GM23248 (cell line): Measurements from ENCODE around the gene OSER1.

Experiments
- EZH2 ChIP-seq: fragments of 200-600 bp; sonication (generic); IDR thresholded peaks from 2 replicates; pipeline ENCODE4 v1.6.1; 2018; ENCODE audit warnings: antibody characterized with exemption, mild to moderate bottlenecking; ENCODE audit not compliant: insufficient read depth, poor library complexity, severe bottlenecking
- EZH2phosphoT487 ChIP-seq: fragments of 200-600 bp; sonication (generic); IDR thresholded peaks from 2 replicates; pipeline ENCODE4 v1.6.1; 2018; ENCODE audit warnings: antibody characterized with exemption, moderate library complexity, mild to moderate bottlenecking, low read depth; ENCODE audit not compliant: insufficient read depth

DNA sequence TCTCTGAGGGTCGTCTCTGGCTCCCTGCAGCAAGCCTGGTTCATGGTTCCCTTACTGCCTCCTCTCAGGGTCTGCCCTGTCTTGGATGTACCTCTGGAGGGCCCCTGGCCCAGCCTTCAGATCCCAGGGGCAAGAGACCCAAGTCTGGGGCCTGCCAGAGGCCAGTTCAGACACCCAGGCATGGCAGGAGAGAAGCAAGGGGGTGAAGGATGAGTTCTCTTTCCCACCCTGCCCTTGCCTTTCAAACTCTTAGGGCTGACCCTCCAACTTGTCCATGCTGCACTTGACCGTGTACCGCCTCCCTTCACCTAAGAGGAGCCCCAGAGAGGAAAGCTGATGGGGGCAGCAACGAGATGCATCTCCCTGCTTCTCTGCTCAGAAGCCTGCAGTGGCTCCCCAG, 40.7 kb upstream of the OSER1 start:
- TF ChIP-seq EZH2: no peak
- TF ChIP-seq EZH2phosphoT487: no peak
